ENCODE measurements around the gene ABHD2. TPM values are rescaled to one million over a fixed set of nuclear protein-coding genes. Genes with fewer than 3 reads are reported as not detected.

The ABHD2 gene
- total and polyA plus RNA-seq, 4 donors, result 11.7 to 200 (median 59.3) TPM

- ATAC-seq (ENCODE audit: insufficient read depth, low FRiP score) (no peak), DNase-seq (no peak)
- H3K36me3 ChIP-seq (ENCODE audit: control insufficient read depth in 4 of 4, insufficient read depth in 4 of 4, low read length in 4 of 4), result peaks cover 0 to 19% (median 9%) of the 10 kb centered on the region in 4 donors
- TF ChIP-seq CTCF (IDR thresholded peaks at IDR 0.05; ENCODE audit: control extremely low read depth, extremely low read depth), result no peak
- H3K4me1 ChIP-seq (ENCODE audit: control insufficient read depth in 5 of 5, insufficient read depth in 5 of 5, low read length in 5 of 5), result peaks cover 0 to 17% (median 9%) of the 10 kb centered on the region in 5 donors
- no peaks in the 10 kb centered on the region for H3K9me3 ChIP-seq (ENCODE audit: control insufficient read depth in 4 of 4, insufficient read depth in 3 of 4, low read length in 3 of 4)
- H3K27ac ChIP-seq (ENCODE audit: low read depth in 1 of 2, low read length in 1 of 2), result peak overlapping the region in 1 of 2 donors; percentile 75
- H3K27me3 ChIP-seq (ENCODE audit: control insufficient read depth in 3 of 3, insufficient read depth in 3 of 3, low read length in 2 of 3), result no peaks in the 10 kb centered on the region
- H3K4me3 ChIP-seq, result no peak overlapping the region
- 94% methylated on average over 6 of the region's 6 CpGs for WGBS, 2 donors
- no peak overlapping the region for H3K9ac ChIP-seq (ENCODE audit: insufficient read depth in 1 of 2, low read length in 2 of 2)
These were observed 37.8 kb downstream of the ABHD2 start for GRCh38 chr15:89126009-89126408.

- Histone ChIP-seq H3K27me3 (ENCODE audit: control insufficient read depth in 3 of 3, insufficient read depth in 3 of 3, low read length in 2 of 3) (no peaks in the 10 kb centered on the region), H3K36me3 (ENCODE audit: control insufficient read depth in 4 of 4, insufficient read depth in 4 of 4, low read length in 4 of 4) (peaks cover 0 to 16% (median 8%) of the 10 kb centered on the region in 4 donors), H3K9me3 (ENCODE audit: control insufficient read depth in 4 of 4, insufficient read depth in 3 of 4, low read length in 3 of 4) (no peaks in the 10 kb centered on the region), H3K4me1 (ENCODE audit: control insufficient read depth in 5 of 5, insufficient read depth in 5 of 5, low read length in 5 of 5) (peaks cover 0 to 16% (median 9%) of the 10 kb centered on the region in 5 donors), H3K4me3 (no peak overlapping the region), H3K9ac (ENCODE audit: insufficient read depth in 1 of 2, low read length in 2 of 2) (no peak overlapping the region), H3K27ac (ENCODE audit: low read depth in 1 of 2, low read length in 1 of 2) (peak overlapping the region; percentile 60 to 67)
- 71 to 91% methylated on average over 3 of the region's 3 CpGs for WGBS, 2 donors
- DNase-seq (no peak), ATAC-seq (ENCODE audit: insufficient read depth, low FRiP score) (no peak)
- TF ChIP-seq CTCF (IDR thresholded peaks at IDR 0.05; ENCODE audit: control extremely low read depth, extremely low read depth), result no peak
These were observed 38.9 kb downstream of the ABHD2 start for GRCh38 chr15:89127054-89127702.

- no peak for TF ChIP-seq CTCF (IDR thresholded peaks at IDR 0.05; ENCODE audit: control extremely low read depth, extremely low read depth)
- Histone ChIP-seq H3K36me3 (ENCODE audit: control insufficient read depth in 4 of 4, insufficient read depth in 4 of 4, low read length in 4 of 4) (peaks cover 0 to 8% (median 4%) of the 10 kb centered on the region in 4 donors), H3K4me3 (no peak overlapping the region), H3K27ac (ENCODE audit: low read depth in 1 of 2, low read length in 1 of 2) (peak overlapping the region in 1 of 2 donors; percentile 78), H3K4me1 (ENCODE audit: control insufficient read depth in 5 of 5, insufficient read depth in 5 of 5, low read length in 5 of 5) (peaks cover 0 to 19% (median 9%) of the 10 kb centered on the region in 5 donors), H3K27me3 (ENCODE audit: control insufficient read depth in 3 of 3, insufficient read depth in 3 of 3, low read length in 2 of 3) (no peaks in the 10 kb centered on the region), H3K9ac (ENCODE audit: insufficient read depth in 1 of 2, low read length in 2 of 2) (no peak overlapping the region), H3K9me3 (ENCODE audit: control insufficient read depth in 4 of 4, insufficient read depth in 3 of 4, low read length in 3 of 4) (no peaks in the 10 kb centered on the region)
- no peak for ATAC-seq (ENCODE audit: insufficient read depth, low FRiP score)
- DNase-seq, result no peak
- WGBS, 2 donors, result 84 to 88% methylated on average over 6 of the region's 6 CpGs
These were observed 40.3 kb downstream of the ABHD2 start for GRCh38 chr15:89128320-89129122.

Measured in lung (tissue), 12 donors.